Measurements from ENCODE around the gene PPP1R9B.

Gene PPP1R9B

DNA sequence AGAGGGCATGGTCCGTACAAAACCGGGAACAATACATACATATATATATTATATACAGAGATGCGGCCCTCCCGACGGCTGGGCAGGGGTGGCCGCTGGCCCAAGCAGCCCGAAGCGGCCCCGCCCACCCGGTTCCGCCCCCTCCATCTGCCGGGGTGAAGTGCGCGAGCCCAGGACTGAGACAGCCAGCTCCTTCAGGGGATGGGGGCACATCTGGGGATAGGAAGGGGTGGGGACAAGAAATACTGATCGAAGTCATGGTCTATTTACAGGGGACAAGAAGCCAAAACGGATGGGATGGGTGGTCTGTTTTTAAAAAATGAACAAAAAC, 16.7 kb downstream of the PPP1R9B start:
- H3K27ac Mint-ChIP-seq: no peak overlapping the region
- peaks cover 37% of the 10 kb centered on the region for H3K4me1 Mint-ChIP-seq
- no peaks in the 10 kb centered on the region for H3K9me3 Mint-ChIP-seq
- H3K36me3 Mint-ChIP-seq (ENCODE audit: low read depth): peaks cover 22% of the 10 kb centered on the region
- peaks cover 15% of the 10 kb centered on the region for H3K27me3 Mint-ChIP-seq (ENCODE audit: low read depth, poor library complexity)
- no peak overlapping the region for H3K4me3 Mint-ChIP-seq
- TF ChIP-seq, protein P1, sequence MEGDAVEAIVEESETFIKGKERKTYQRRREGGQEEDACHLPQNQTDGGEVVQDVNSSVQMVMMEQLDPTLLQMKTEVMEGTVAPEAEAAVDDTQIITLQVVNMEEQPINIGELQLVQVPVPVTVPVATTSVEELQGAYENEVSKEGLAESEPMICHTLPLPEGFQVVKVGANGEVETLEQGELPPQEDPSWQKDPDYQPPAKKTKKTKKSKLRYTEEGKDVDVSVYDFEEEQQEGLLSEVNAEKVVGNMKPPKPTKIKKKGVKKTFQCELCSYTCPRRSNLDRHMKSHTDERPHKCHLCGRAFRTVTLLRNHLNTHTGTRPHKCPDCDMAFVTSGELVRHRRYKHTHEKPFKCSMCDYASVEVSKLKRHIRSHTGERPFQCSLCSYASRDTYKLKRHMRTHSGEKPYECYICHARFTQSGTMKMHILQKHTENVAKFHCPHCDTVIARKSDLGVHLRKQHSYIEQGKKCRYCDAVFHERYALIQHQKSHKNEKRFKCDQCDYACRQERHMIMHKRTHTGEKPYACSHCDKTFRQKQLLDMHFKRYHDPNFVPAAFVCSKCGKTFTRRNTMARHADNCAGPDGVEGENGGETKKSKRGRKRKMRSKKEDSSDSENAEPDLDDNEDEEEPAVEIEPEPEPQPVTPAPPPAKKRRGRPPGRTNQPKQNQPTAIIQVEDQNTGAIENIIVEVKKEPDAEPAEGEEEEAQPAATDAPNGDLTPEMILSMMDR (IDR thresholded peaks at IDR 0.05): no peak
- peak; percentile 44 for DNase-seq

GRCh38 chr17:50133028-50133768, 17.3 kb downstream of the PPP1R9B start:
- no peak for DNase-seq
- Mint-ChIP-seq H3K4me1 (peaks cover 42% of the 10 kb centered on the region), H3K9me3 (no peaks in the 10 kb centered on the region), H3K27me3 (ENCODE audit: low read depth, poor library complexity) (peaks cover 17% of the 10 kb centered on the region), H3K36me3 (ENCODE audit: low read depth) (peaks cover 17% of the 10 kb centered on the region), H3K27ac (no peak overlapping the region), H3K4me3 (no peak overlapping the region)
- TF ChIP-seq, protein P1 (IDR thresholded peaks at IDR 0.05): no peak

DNA sequence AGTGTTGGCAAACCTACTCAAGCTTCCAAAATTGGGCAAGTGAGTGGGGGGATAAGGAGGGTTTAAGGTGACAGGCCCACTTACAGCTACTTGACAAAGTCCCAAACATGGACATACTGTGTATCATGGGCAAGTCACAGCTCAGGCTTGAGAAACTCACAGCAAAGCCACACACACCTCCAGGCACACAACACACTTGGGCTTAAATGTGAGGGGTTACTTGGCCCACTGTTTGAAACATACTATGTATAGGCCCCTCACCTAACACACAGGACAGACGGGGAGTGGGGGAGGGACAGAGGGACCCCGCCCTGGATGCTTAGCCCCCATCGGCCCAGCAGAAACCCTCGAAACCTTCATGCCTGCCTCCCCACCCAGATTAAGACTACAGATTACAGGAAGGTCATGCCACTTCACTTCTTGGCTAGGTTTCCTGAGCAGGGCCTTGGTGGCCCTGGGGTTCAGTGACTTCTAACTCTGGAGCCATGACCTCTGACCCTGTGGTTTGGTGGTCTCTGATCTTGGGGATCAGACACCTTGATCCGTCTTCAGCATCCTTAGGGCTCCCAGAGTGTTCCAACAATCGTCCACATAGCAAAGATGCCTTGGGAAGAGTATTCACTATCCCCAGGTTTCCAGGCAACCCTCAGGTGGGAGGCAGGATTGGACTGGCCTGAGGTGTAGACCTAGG, 18.2 kb downstream of the PPP1R9B start:
- H3K4me1 Mint-ChIP-seq: peaks cover 50% of the 10 kb centered on the region
- no peaks in the 10 kb centered on the region for H3K9me3 Mint-ChIP-seq
- H3K4me3 Mint-ChIP-seq: peak overlapping the region; percentile 20
- peaks cover 14% of the 10 kb centered on the region for H3K27me3 Mint-ChIP-seq (ENCODE audit: low read depth, poor library complexity)
- TF ChIP-seq, protein P1 (IDR thresholded peaks at IDR 0.05): no peak
- H3K36me3 Mint-ChIP-seq (ENCODE audit: low read depth): peaks cover 14% of the 10 kb centered on the region
- DNase-seq: no peak
- no peak overlapping the region for H3K27ac Mint-ChIP-seq

GRCh38 chr17:50130559-50131305, 19.7 kb downstream of the PPP1R9B start:
- Mint-ChIP-seq H3K9me3 (no peaks in the 10 kb centered on the region), H3K27me3 (ENCODE audit: low read depth, poor library complexity) (peaks cover 11% of the 10 kb centered on the region), H3K4me1 (peaks cover 50% of the 10 kb centered on the region), H3K36me3 (ENCODE audit: low read depth) (peaks cover 4% of the 10 kb centered on the region), H3K27ac (no peak overlapping the region), H3K4me3 (peak overlapping the region; percentile 75)
- no peak for DNase-seq
- TF ChIP-seq, protein P1 (IDR thresholded peaks at IDR 0.05): no peak

- Mint-ChIP-seq H3K36me3 (ENCODE audit: low read depth) (peaks cover 4% of the 10 kb centered on the region), H3K27ac (peak within 1 kb of the TSS; percentile 91), H3K27me3 (ENCODE audit: low read depth, poor library complexity) (peaks cover 11% of the 10 kb centered on the region), H3K9me3 (no peaks in the 10 kb centered on the region), H3K4me1 (peaks cover 46% of the 10 kb centered on the region), H3K4me3 (peak within 1 kb of the TSS; percentile 98)
- DNase-seq: peak; percentile 73
- TF ChIP-seq, protein P1 (IDR thresholded peaks at IDR 0.05): no peak
Measured at GRCh38 chr17:50129728-50130558, 20.5 kb downstream of the PPP1R9B start, which contains the start of gene SAMD14. SAMD14 (minus strand) TSS chr17:50130160; CDS start chr17:50124959, 5,201 bp downstream.

All from nephron progenitor cell (in vitro differentiated cells).